Neuronal stem cell (in vitro differentiated cells): Measurements from ENCODE around the gene YIPF3.
"Not testable (repeated sequence)": the region's sequence is repeated elsewhere in the genome, so short reads cannot be mapped to it uniquely, and the experiment has no call there.

ENCODE experiments used
- DNase-seq: peaks from one replicate; pipeline ENCODE4 v3.0.0-alpha.2; 2013; ENCODE audit warnings: low spot score
- H2AFZ ChIP-seq: one replicate; pipeline ENCODE4 v1.6.1; 2013; ENCODE audit warnings: mild to moderate bottlenecking, low read length, inconsistent platforms
- H2AK5ac ChIP-seq: 2 replicates; pipeline ENCODE4 v1.6.1; 2013; ENCODE audit warnings: low read depth, mild to moderate bottlenecking, inconsistent platforms, low read length, moderate library complexity, mixed read lengths
- H2BK120ac ChIP-seq: 2 replicates; pipeline ENCODE4 v1.6.1; 2013; ENCODE audit warnings: low read depth, mild to moderate bottlenecking, inconsistent platforms, low read length, moderate library complexity, mixed read lengths
- H2BK12ac ChIP-seq: one replicate; pipeline ENCODE4 v1.6.1; 2013; ENCODE audit warnings: low read length, inconsistent platforms
- H2BK15ac ChIP-seq: 2 replicates; pipeline ENCODE4 v1.6.1; 2013; ENCODE audit warnings: mild to moderate bottlenecking, low read length, inconsistent platforms, mixed read lengths
- H2BK5ac ChIP-seq: one replicate; pipeline ENCODE4 v1.6.1; 2013; ENCODE audit warnings: inconsistent platforms, mild to moderate bottlenecking, low read length, moderate library complexity
- H3K14ac ChIP-seq: one replicate; pipeline ENCODE4 v1.6.1; 2013; ENCODE audit warnings: low read length, inconsistent platforms
- H3K18ac ChIP-seq: 2 replicates; pipeline ENCODE4 v1.6.1; 2013; ENCODE audit warnings: low read length, inconsistent platforms
- H3K23ac ChIP-seq: 2 replicates; pipeline ENCODE4 v1.6.1; 2013; ENCODE audit warnings: low read depth, mild to moderate bottlenecking, mixed read lengths, low read length, inconsistent platforms; ENCODE audit not compliant: poor library complexity
- H3K27ac ChIP-seq: replicated peaks from 3 replicates; pipeline ENCODE4 v1.5.1; 2013; ENCODE audit warnings: low read length, inconsistent platforms
- H3K27me3 ChIP-seq, 3 experiments: 2 replicates each; pipeline ENCODE4 v1.6.1; 2013; ENCODE audit warnings: low read length in 3 of 3, mild to moderate bottlenecking in 2 of 3, inconsistent platforms in 1 of 3, low read depth in 1 of 3, mixed read lengths in 1 of 3, moderate library complexity in 1 of 3; ENCODE audit not compliant: control insufficient read depth in 3 of 3, insufficient read depth in 3 of 3
- H3K36me3 ChIP-seq, 2 donors: replicated peaks in 1 of 2; 2 replicates each; pipeline ENCODE4 v1.6.1; 2013; ENCODE audit warnings: low read length in 2 of 2; ENCODE audit not compliant: control insufficient read depth in 2 of 2, insufficient read depth in 2 of 2
- H3K4ac ChIP-seq: 2 replicates; pipeline ENCODE4 v1.6.1; 2013; ENCODE audit warnings: inconsistent platforms, mild to moderate bottlenecking, low read length, moderate library complexity
- H3K4me1 ChIP-seq, 2 donors: 1 replicate in 1 of 2; 2 replicates in 1 of 2; pipeline ENCODE4 v1.6.1; 2013; ENCODE audit warnings: low read length in 2 of 2, low read depth in 1 of 2; ENCODE audit not compliant: control insufficient read depth in 2 of 2, insufficient read depth in 1 of 2
- H3K4me2 ChIP-seq: one replicate; pipeline ENCODE4 v1.6.1; 2013; ENCODE audit warnings: mild to moderate bottlenecking, low read length, inconsistent platforms; ENCODE audit not compliant: insufficient read depth, poor library complexity, severe bottlenecking
- H3K4me3 ChIP-seq, 2 donors: 2 replicates each; pipeline ENCODE4 v1.5.1; 2013; ENCODE audit warnings: low read length in 2 of 2, mild to moderate bottlenecking in 2 of 2, inconsistent platforms in 1 of 2, moderate library complexity in 1 of 2
- H3K79me1 ChIP-seq: one replicate; pipeline ENCODE4 v1.6.1; 2013; ENCODE audit warnings: low read depth, mild to moderate bottlenecking, inconsistent platforms, low read length, moderate library complexity
- H3K9ac ChIP-seq: one replicate; pipeline ENCODE4 v1.6.1; 2013; ENCODE audit warnings: mild to moderate bottlenecking, low read depth, low read length, inconsistent platforms; ENCODE audit not compliant: poor library complexity
- H3K9me3 ChIP-seq, 2 donors: replicated peaks in 1 of 2; 2 replicates each; pipeline versions ENCODE3 to v1.6.1; 2013; ENCODE audit warnings: low read length in 2 of 2, mild to moderate bottlenecking in 2 of 2, inconsistent platforms in 1 of 2, low read depth in 1 of 2, mixed read lengths in 1 of 2, moderate library complexity in 1 of 2; ENCODE audit not compliant: control insufficient read depth in 2 of 2, insufficient read depth in 1 of 2
- H4K8ac ChIP-seq: one replicate; pipeline ENCODE4 v1.6.1; 2013; ENCODE audit warnings: low read depth, mild to moderate bottlenecking, inconsistent platforms, low read length, moderate library complexity
- H4K91ac ChIP-seq: one replicate; pipeline ENCODE4 v1.6.1; 2013; ENCODE audit warnings: low read length, low read depth, mild to moderate bottlenecking, inconsistent platforms; ENCODE audit not compliant: poor library complexity
- WGBS, 2 donors: extraction: QIAGEN DNeasy Blood & Tissue Kit; methylation state at CpG; one replicate each; pipeline ENCODE4 v1.1.7; 2013; ENCODE audit warnings: missing lambda C conversion rate in 2 of 2, mixed read lengths in 1 of 2; ENCODE audit not compliant: insufficient read length in 2 of 2, insufficient replicate concordance in 1 of 2; ENCODE audit errors: extremely low coverage in 2 of 2; 5-methylcytosine and 5-hydroxymethylcytosine counted together

Gene YIPF3

DNA sequence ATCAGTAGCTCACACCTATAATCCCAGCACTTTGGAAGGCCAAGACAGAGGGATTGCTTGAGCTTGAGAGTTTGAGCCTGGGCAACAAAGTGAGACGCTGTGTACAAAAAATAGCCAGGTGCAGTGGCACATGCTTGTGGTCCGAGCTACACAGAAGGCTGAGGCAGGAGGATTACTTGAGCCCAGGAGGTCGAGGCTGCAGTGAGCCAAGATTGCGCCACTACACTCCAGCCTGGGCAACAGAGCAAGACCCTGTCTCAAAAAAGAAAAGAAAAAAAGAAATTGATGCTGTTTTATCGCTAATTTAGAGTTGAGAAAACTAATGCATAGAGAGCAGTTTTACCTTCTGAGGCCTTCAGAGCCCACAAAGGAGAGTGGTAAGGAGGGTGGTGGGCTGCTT, 18.4 kb downstream of the YIPF3 start:
- H3K27me3 ChIP-seq, H3K4me2 ChIP-seq, H3K23ac ChIP-seq, H3K9ac ChIP-seq, H3K27ac ChIP-seq, H2AFZ ChIP-seq, H2BK15ac ChIP-seq, H4K91ac ChIP-seq, H3K9me3 ChIP-seq, H2BK120ac ChIP-seq, DNase-seq, H4K8ac ChIP-seq, H2AK5ac ChIP-seq, H2BK5ac ChIP-seq, H3K4ac ChIP-seq, H3K4me3 ChIP-seq, H3K18ac ChIP-seq, H3K14ac ChIP-seq, H2BK12ac ChIP-seq: not testable (repeated sequence)
- Histone ChIP-seq H3K36me3 (peaks cover 41 to 68% of the 10 kb centered on the region in 2 donors), H3K79me1 (peaks cover 10% of the 10 kb centered on the region), H3K4me1 (peaks cover 7 to 15% of the 10 kb centered on the region in 2 donors)
- no CpG with 5 or more reads among the region's 5 CpGs for WGBS, 2 donors

DNA sequence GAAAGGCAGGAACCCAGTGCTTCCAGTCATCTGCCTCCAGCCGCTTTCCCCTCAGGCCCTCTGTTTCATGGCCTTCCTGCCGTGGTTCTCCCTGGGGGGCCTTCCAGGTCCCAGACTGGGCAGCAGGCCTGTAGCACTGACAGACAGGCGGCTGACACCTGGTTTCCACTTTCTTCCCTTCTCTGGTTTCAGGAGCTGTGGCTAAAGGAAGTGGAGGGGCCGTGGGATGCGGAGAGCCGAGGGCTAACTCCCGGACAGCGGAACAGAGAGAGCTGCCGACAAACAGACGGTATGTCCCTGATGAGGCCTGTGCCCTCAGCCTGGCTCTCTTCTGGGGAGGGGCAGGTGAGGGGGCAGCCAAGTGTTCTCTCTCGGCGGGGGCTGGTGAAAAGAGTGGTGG, 19.0 kb downstream of the YIPF3 start:
- Histone ChIP-seq H3K18ac (no peak overlapping the region), H2BK15ac (no peak overlapping the region), H2BK12ac (no peak overlapping the region), H3K36me3 (peaks cover 35 to 62% of the 10 kb centered on the region in 2 donors), H3K23ac (no peak overlapping the region), H2AFZ (no peak overlapping the region), H3K4me3 (no peak overlapping the region), H4K91ac (no peak overlapping the region), H3K4me1 (peaks cover 7 to 15% of the 10 kb centered on the region in 2 donors), H3K4me2 (no peak overlapping the region), H4K8ac (no peak overlapping the region), H3K79me1 (peaks cover 10% of the 10 kb centered on the region), H2AK5ac (no peak overlapping the region), H3K4ac (no peak overlapping the region), H3K9ac (peak overlapping the region; percentile 30), H3K27ac (no peak overlapping the region), H2BK5ac (no peak overlapping the region), H3K9me3 (no peaks in the 10 kb centered on the region), H2BK120ac (no peak overlapping the region), H3K14ac (no peak overlapping the region), H3K27me3 (no peaks in the 10 kb centered on the region)
- no CpG with 5 or more reads among the region's 12 CpGs for WGBS, 2 donors
- DNase-seq, result no peak

- Histone ChIP-seq H2BK120ac (no peak overlapping the region), H4K91ac (no peak overlapping the region), H3K9me3 (no peaks in the 10 kb centered on the region), H3K18ac (no peak overlapping the region), H3K79me1 (peaks cover 14% of the 10 kb centered on the region), H2BK5ac (no peak overlapping the region), H2BK12ac (no peak overlapping the region), H3K9ac (no peak overlapping the region), H3K23ac (no peak overlapping the region), H2BK15ac (no peak overlapping the region), H2AK5ac (no peak overlapping the region), H3K27me3 (no peaks in the 10 kb centered on the region), H3K4me1 (peaks cover 7 to 15% of the 10 kb centered on the region in 2 donors), H3K36me3 (peaks cover 28 to 56% of the 10 kb centered on the region in 2 donors), H2AFZ (no peak overlapping the region), H3K4me2 (no peak overlapping the region), H4K8ac (no peak overlapping the region), H3K27ac (no peak overlapping the region), H3K14ac (no peak overlapping the region), H3K4me3 (no peak overlapping the region), H3K4ac (no peak overlapping the region)
- WGBS, 2 donors, result no CpG with 5 or more reads among the region's 6 CpGs
- no peak for DNase-seq
These were observed 19.7 kb downstream of the YIPF3 start for GRCh38 chr6:43497129-43497396.

DNA sequence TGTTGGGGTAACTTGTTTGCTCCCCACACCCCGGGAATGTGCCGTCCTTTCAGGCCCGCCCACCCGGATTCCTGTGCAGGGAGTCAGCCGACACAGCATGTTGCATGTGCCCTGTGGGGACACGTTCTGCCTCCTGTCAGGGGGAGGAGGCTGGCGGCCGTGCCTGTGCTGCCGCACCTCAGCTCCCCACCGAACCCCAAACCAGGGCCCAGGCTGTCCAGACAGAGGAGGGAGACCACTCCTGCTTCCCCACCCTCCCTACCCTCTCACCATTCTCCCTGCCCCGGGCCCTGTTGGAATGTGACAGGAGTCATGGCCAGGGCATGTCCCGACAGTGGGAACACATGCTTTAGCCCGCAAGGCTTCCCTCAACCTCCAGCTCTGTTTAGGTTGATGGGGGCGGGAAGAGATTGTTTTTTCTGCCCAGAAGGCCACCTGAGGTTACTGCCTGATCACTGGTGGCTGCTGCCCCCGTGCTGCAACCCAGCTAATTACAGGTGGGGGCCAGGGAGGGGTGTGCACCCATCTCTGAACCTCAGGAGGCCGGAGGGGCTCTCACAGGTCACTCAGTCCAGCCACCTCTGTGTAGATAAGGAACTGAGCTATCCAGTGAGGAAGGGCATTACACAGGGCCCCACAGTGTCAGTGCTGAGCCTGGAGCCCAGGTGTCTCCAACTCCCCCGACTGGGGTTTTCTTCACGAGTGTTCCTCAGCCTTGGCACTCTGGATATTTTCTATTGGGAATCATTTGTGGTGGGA, 20.2 kb downstream of the YIPF3 start:
- Histone ChIP-seq H3K14ac (no peak overlapping the region), H2BK5ac (no peak overlapping the region), H3K4me2 (no peak overlapping the region), H3K27me3 (no peaks in the 10 kb centered on the region), H3K36me3 (peaks cover 28 to 53% of the 10 kb centered on the region in 2 donors), H4K8ac (no peak overlapping the region), H2BK120ac (no peak overlapping the region), H2AK5ac (no peak overlapping the region), H3K4ac (no peak overlapping the region), H3K27ac (no peak overlapping the region), H3K9me3 (no peaks in the 10 kb centered on the region), H4K91ac (no peak overlapping the region), H2AFZ (no peak overlapping the region), H2BK15ac (no peak overlapping the region), H3K4me3 (no peak overlapping the region), H3K23ac (no peak overlapping the region), H3K9ac (no peak overlapping the region), H3K4me1 (peaks cover 7 to 15% of the 10 kb centered on the region in 2 donors), H2BK12ac (no peak overlapping the region), H3K18ac (peak overlapping the region; percentile 65), H3K79me1 (peaks cover 14% of the 10 kb centered on the region)
- DNase-seq, result no peak
- no CpG with 5 or more reads among the region's 18 CpGs for WGBS, 2 donors
